Measurements from ENCODE around the gene MON1A.

GRCh38 chr3:49929291-49930167 is at the start of gene MON1A:
- TF ChIP-seq CTCF (IDR thresholded peaks at IDR 0.05; ENCODE audit: insufficient read depth, low read depth, low read length): no peak
- no peak for TF ChIP-seq EZH2 (IDR thresholded peaks at IDR 0.05; ENCODE audit: insufficient read depth, low read length)
